Neural progenitor cell (in vitro differentiated cells): ENCODE data around the gene TOMM40L. TPM values are rescaled to one million over a fixed set of nuclear protein-coding genes. Genes with fewer than 3 reads are reported as not detected.
A peak's percentile ranks its signal among the peaks of the same experiment; 100 is the strongest.
"Not testable (repeated sequence)": the region's sequence is repeated elsewhere in the genome, so short reads cannot be mapped to it uniquely, and the experiment has no call there.

Source experiments
- DNase-seq: peaks from one replicate; pipeline ENCODE4 v3.0.0-alpha.2; 2016; ENCODE audit warnings: low spot score
- H2AFZ ChIP-seq: fragments of 200-600 bp; sonication (generic); replicated peaks from 2 replicates; pipeline ENCODE4 v1.6.1; 2016; ENCODE audit warnings: antibody characterized with exemption
- H3F3A ChIP-seq: fragments of 200-600 bp; sonication (generic); 2 replicates; pipeline ENCODE4 v1.6.1; 2016; ENCODE audit warnings: antibody characterized with exemption, low read depth
- H3K27ac ChIP-seq: fragments of 200-600 bp; sonication (generic); 2 replicates; pipeline ENCODE4 v1.5.1; 2016; ENCODE audit warnings: mild to moderate bottlenecking
- H3K27me3 ChIP-seq: fragments of 200-600 bp; sonication (generic); 2 replicates; pipeline ENCODE4 v1.6.1; 2016; ENCODE audit warnings: mild to moderate bottlenecking, moderate library complexity
- H3K36me3 ChIP-seq: fragments of 200-600 bp; sonication (generic); 2 replicates; pipeline ENCODE4 v1.5.1; 2016
- H3K4me1 ChIP-seq: fragments of 200-600 bp; sonication (generic); 2 replicates; pipeline ENCODE4 v1.6.1; 2016; ENCODE audit warnings: mixed run types
- H3K4me2 ChIP-seq: fragments of 200-600 bp; sonication (generic); 2 replicates; pipeline ENCODE4 v1.6.1; 2016
- H3K4me3 ChIP-seq: fragments of 200-600 bp; sonication (generic); 2 replicates; pipeline ENCODE4 v1.5.1; 2016
- H3K79me2 ChIP-seq: fragments of 200-600 bp; sonication (generic); 2 replicates; pipeline ENCODE4 v1.6.1; 2016; ENCODE audit warnings: low read depth
- H3K9ac ChIP-seq: fragments of 200-600 bp; sonication (generic); 2 replicates; pipeline ENCODE4 v1.6.1; 2016
- H3K9me3 ChIP-seq: fragments of 200-600 bp; sonication (generic); 2 replicates; pipeline ENCODE4 v1.5.1; 2016; ENCODE audit warnings: low read depth
- H4K20me1 ChIP-seq: fragments of 200-600 bp; sonication (generic); 2 replicates; pipeline ENCODE4 v1.6.1; 2016; ENCODE audit warnings: low read depth
- H3K27ac Mint-ChIP-seq: 3 replicates; pipeline ENCODE4 v1.8.0; 2021; ENCODE audit warnings: mixed read lengths
- H3K27me3 Mint-ChIP-seq: 2 replicates; pipeline ENCODE4 v1.8.0; 2022; ENCODE audit warnings: low read depth, mild to moderate bottlenecking, inconsistent platforms, moderate library complexity, mixed read lengths; ENCODE audit not compliant: insufficient read depth
- H3K36me3 Mint-ChIP-seq: 3 replicates; pipeline ENCODE4 v1.8.0; 2021; ENCODE audit warnings: mixed read lengths
- H3K4me1 Mint-ChIP-seq: 3 replicates; pipeline ENCODE4 v1.8.0; 2021; ENCODE audit warnings: mixed read lengths
- H3K4me3 Mint-ChIP-seq: 3 replicates; pipeline ENCODE4 v1.8.0; 2021; ENCODE audit warnings: mild to moderate bottlenecking, moderate library complexity, mixed read lengths
- H3K9me3 Mint-ChIP-seq: 3 replicates; pipeline ENCODE4 v1.8.0; 2020; ENCODE audit warnings: mixed read lengths
- EZH2 ChIP-seq: fragments of 200-600 bp; sonication (generic); IDR thresholded peaks from 2 replicates; pipeline ENCODE4 v1.6.1; 2017; ENCODE audit warnings: antibody characterized with exemption, mild to moderate bottlenecking, moderate library complexity
- EZH2phosphoT487 ChIP-seq: fragments of 200-600 bp; sonication (generic); IDR thresholded peaks from 2 replicates; pipeline ENCODE4 v1.6.1; 2017; ENCODE audit warnings: antibody characterized with exemption
- total RNA-seq: library from RNA; depleted of rRNA; stranded (reverse); fragments of >200 nt; gene quantifications from 2 replicates; pipeline ENCODE4 v1.2.3, GENCODE V29; 2015; ENCODE audit warnings: low replicate concordance
- TF ChIP-seq, protein P1 (sequence below): fragments of 200-600 bp; sonication (generic); IDR thresholded peaks from 2 replicates; pipeline ENCODE4 v1.5.1; 2017; ENCODE audit warnings: antibody characterized with exemption, mild to moderate bottlenecking

TOMM40L gene
- total RNA-seq, 1 donor from 2014 or later, result 7.2 TPM

DNA sequence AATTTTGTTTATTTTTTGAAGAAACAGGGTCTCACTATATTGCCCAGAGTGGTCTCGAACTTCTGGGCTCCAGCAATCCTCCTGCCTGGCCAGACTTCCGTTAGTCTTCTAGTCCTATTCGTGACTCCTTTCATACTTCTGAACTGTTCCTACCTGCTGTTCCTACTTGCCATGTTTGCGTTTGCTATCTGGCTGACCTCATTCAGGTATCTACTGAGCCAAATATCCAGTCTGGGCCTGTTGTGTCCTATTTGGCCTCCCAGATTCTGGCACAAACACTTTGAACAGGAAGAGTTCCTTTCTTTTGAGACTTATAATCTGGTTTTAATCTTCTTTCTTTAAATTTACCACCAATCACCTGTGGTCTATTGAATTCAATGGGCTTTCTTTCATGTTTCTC, 19.0 kb downstream of the TOMM40L start:
- Histone ChIP-seq H3F3A (no peaks in the 10 kb centered on the region), H3K79me2 (no peaks in the 10 kb centered on the region), H2AFZ (no peak overlapping the region), H3K4me1 (no peaks in the 10 kb centered on the region), H3K27ac (no peak overlapping the region), H3K9me3 (no peaks in the 10 kb centered on the region), H3K9ac (no peak overlapping the region), H3K4me3 (no peak overlapping the region), H3K36me3 (no peaks in the 10 kb centered on the region), H3K27me3 (no peaks in the 10 kb centered on the region), H3K4me2 (no peak overlapping the region), H4K20me1 (no peaks in the 10 kb centered on the region)
- H3K4me1 Mint-ChIP-seq, result peaks cover 6% of the 10 kb centered on the region
- peaks cover 2% of the 10 kb centered on the region for H3K9me3 Mint-ChIP-seq
- H3K27me3 Mint-ChIP-seq, result peaks cover 5% of the 10 kb centered on the region
- TF ChIP-seq, protein P1, sequence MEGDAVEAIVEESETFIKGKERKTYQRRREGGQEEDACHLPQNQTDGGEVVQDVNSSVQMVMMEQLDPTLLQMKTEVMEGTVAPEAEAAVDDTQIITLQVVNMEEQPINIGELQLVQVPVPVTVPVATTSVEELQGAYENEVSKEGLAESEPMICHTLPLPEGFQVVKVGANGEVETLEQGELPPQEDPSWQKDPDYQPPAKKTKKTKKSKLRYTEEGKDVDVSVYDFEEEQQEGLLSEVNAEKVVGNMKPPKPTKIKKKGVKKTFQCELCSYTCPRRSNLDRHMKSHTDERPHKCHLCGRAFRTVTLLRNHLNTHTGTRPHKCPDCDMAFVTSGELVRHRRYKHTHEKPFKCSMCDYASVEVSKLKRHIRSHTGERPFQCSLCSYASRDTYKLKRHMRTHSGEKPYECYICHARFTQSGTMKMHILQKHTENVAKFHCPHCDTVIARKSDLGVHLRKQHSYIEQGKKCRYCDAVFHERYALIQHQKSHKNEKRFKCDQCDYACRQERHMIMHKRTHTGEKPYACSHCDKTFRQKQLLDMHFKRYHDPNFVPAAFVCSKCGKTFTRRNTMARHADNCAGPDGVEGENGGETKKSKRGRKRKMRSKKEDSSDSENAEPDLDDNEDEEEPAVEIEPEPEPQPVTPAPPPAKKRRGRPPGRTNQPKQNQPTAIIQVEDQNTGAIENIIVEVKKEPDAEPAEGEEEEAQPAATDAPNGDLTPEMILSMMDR, result no peak
- DNase-seq, result no peak
- peak overlapping the region; percentile 7 for H3K4me3 Mint-ChIP-seq
- H3K36me3 Mint-ChIP-seq, result no peaks in the 10 kb centered on the region
- H3K27ac Mint-ChIP-seq, result no peak overlapping the region

DNA sequence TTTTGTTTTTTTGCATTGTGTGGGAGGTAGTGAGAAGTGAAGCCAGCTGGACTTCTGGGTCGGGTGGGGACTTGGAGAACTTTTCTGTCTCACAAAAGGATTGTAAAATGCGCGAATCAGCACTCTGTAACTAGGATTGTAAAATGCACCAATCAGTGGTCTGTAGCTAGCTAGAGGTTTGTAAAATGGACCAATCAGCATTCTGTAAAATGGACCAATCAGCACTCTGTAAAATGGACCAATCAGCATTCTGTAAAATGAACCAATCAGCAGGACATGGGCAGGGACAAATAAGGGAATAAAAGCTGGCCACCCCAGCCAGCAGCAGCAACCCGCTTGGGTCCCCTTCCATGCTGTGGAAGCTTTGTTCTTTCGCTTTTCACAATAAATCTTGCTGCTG, 24.2 kb downstream of the TOMM40L start:
- not testable (repeated sequence) for H3K36me3 Mint-ChIP-seq, H3K36me3 ChIP-seq, H3K4me2 ChIP-seq, H3K4me1 Mint-ChIP-seq, H3K27me3 ChIP-seq, H3K27ac ChIP-seq, H3K4me1 ChIP-seq, H3K4me3 ChIP-seq, H3F3A ChIP-seq, H3K27me3 Mint-ChIP-seq, H3K9me3 Mint-ChIP-seq, H3K4me3 Mint-ChIP-seq, DNase-seq, H3K79me2 ChIP-seq, H4K20me1 ChIP-seq, H3K27ac Mint-ChIP-seq, H3K9me3 ChIP-seq, H2AFZ ChIP-seq, H3K9ac ChIP-seq

DNA sequence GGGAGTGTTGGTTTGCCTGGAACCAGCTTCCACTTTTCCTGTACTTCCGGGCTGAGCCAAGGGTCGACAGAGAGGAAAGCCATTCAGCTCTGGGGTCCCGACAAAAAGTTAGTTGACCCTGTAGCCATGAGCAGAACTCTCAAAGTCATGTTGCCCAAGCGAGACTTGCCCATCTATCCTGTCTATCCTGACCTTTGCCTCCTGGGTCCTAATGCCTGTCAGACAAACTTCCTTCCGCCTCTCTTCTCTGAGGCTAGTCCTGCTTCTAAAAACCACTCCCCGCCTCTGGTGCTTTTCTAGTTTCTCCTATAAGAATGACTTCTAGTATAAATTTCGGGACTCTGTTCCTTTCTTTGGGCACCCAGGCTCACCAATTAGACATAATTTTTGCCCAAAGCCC, 25.0 kb downstream of the TOMM40L start:
- H3K27me3 ChIP-seq, result no peaks in the 10 kb centered on the region
- H3K27ac ChIP-seq, result no peak overlapping the region
- H3K27ac Mint-ChIP-seq, result no peak overlapping the region
- no peak overlapping the region for H3K9ac ChIP-seq
- H3K36me3 ChIP-seq, result no peaks in the 10 kb centered on the region
- H3K27me3 Mint-ChIP-seq, result peaks cover 8% of the 10 kb centered on the region
- no peaks in the 10 kb centered on the region for H3K36me3 Mint-ChIP-seq
- no peak overlapping the region for H3K4me2 ChIP-seq
- TF ChIP-seq EZH2phosphoT487, result no peak
- TF ChIP-seq, protein P1, result no peak
- no peak for TF ChIP-seq EZH2
- H3K4me3 Mint-ChIP-seq, result no peak overlapping the region
- H3K9me3 ChIP-seq, result no peaks in the 10 kb centered on the region
- peaks cover 2% of the 10 kb centered on the region for H3K9me3 Mint-ChIP-seq
- H2AFZ ChIP-seq, result peak overlapping the region; percentile 26
- no peaks in the 10 kb centered on the region for H4K20me1 ChIP-seq
- no peak overlapping the region for H3K4me3 ChIP-seq
- no peak for DNase-seq
- H3K4me1 ChIP-seq, result no peaks in the 10 kb centered on the region
- no peaks in the 10 kb centered on the region for H3F3A ChIP-seq
- H3K4me1 Mint-ChIP-seq, result peaks cover 4% of the 10 kb centered on the region
- H3K79me2 ChIP-seq, result no peaks in the 10 kb centered on the region

DNA sequence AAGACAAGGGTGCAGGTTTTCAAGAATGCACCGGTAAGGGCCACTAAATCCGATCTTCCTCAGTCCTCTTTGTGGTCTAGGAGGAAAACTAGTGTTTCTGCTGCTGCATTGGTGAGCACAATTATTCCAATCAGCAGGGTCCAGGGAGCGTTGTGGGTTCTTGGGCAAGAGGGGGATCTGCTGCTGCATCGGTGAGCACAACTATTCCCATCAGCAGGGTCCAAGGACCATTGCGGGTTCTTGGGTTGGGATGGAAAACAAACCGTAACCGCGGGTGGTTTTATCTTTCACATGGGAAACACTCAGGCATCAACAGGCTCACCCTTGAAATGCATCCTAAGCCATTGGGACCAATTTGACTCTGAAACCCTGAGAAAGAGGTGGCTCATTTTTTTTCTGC, 25.7 kb downstream of the TOMM40L start:
- no peak for DNase-seq
- no peaks in the 10 kb centered on the region for H3K79me2 ChIP-seq
- Mint-ChIP-seq H3K4me1 (peaks cover 4% of the 10 kb centered on the region), H3K4me3 (no peak overlapping the region), H3K27me3 (peaks cover 8% of the 10 kb centered on the region), H3K27ac (no peak overlapping the region), H3K9me3 (peaks cover 6% of the 10 kb centered on the region), H3K36me3 (no peaks in the 10 kb centered on the region)
- no peaks in the 10 kb centered on the region for H3K9me3 ChIP-seq
- TF ChIP-seq EZH2phosphoT487 (no peak), EZH2 (no peak)
- TF ChIP-seq, protein P1, result no peak
- H4K20me1 ChIP-seq, result no peaks in the 10 kb centered on the region
- H3F3A ChIP-seq, result no peaks in the 10 kb centered on the region
- H3K9ac ChIP-seq, result no peak overlapping the region
- H2AFZ ChIP-seq, result no peak overlapping the region
- H3K27ac ChIP-seq, result no peak overlapping the region
- H3K27me3 ChIP-seq, result no peaks in the 10 kb centered on the region
- H3K4me1 ChIP-seq, result no peaks in the 10 kb centered on the region
- no peaks in the 10 kb centered on the region for H3K36me3 ChIP-seq
- no peak overlapping the region for H3K4me2 ChIP-seq
- no peak overlapping the region for H3K4me3 ChIP-seq

DNA sequence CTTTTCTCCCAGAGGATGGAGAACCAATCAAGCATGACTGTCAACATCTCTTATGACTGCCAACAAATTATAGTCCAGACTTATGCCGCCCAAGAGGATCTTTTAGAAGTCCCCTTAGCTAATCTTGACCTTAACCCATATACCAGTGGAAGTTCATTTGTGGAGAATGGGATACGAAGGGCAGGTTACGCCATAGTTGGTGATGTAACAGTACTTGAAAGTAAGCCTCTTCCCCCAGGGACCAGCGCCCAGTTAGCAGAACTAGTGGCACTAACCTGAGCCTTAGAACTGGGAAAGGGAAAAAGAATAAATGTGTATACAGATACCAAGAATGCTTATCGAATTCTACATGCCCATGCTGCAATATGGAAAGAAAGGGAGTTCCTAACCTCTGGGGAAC, 29.4 kb downstream of the TOMM40L start:
- H3K27ac Mint-ChIP-seq, H3K36me3 Mint-ChIP-seq, H3K4me3 Mint-ChIP-seq, H3K4me1 ChIP-seq, H3K79me2 ChIP-seq, H3K27ac ChIP-seq, H3K36me3 ChIP-seq, H3K9ac ChIP-seq, H3K9me3 ChIP-seq, H4K20me1 ChIP-seq, DNase-seq, H3K4me2 ChIP-seq, H3K4me3 ChIP-seq, H2AFZ ChIP-seq: not testable (repeated sequence)
- peaks cover 27% of the 10 kb centered on the region for H3K27me3 Mint-ChIP-seq
- peaks cover 16% of the 10 kb centered on the region for H3K4me1 Mint-ChIP-seq
- peaks cover 20% of the 10 kb centered on the region for H3K9me3 Mint-ChIP-seq
- peaks cover 26% of the 10 kb centered on the region for H3K27me3 ChIP-seq
- peaks cover 10% of the 10 kb centered on the region for H3F3A ChIP-seq

DNA sequence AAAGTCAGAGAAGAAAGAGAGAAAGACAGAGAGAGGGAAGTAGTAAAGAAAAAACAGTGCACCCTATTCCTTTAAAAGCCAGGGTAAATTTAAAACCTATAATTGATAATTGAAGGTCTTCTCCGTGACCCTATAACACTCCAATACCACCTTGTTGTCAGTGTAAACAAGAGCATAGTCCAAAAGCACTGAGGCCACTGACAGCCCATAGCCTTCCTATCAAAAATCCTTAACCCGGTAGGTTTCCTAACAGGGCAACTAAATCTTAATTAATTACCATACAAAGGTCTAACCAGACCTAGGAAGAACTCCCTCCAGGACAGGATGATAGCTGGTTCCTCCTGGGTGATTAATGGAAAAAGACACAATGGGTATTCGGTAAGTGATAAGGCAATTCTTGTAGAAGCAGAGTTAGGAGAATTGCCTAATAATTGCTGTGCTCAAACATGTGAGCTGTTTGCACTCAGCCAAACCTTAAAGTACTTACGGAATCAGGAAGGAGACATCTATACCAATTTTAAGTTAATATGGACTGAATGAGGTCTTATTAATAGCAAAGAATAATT, 30.2 kb downstream of the TOMM40L start:
- H3K79me2 ChIP-seq, H3K36me3 ChIP-seq, H3K9me3 ChIP-seq, H3K36me3 Mint-ChIP-seq, H3K4me2 ChIP-seq, H3K27ac ChIP-seq, DNase-seq, H3K4me3 ChIP-seq, H3K4me3 Mint-ChIP-seq, H3K27ac Mint-ChIP-seq, H2AFZ ChIP-seq, H4K20me1 ChIP-seq, H3K9ac ChIP-seq: not testable (repeated sequence)
- peaks cover 23% of the 10 kb centered on the region for H3K4me1 Mint-ChIP-seq
- H3K27me3 Mint-ChIP-seq, result peaks cover 30% of the 10 kb centered on the region
- Histone ChIP-seq H3K4me1 (peaks cover 12% of the 10 kb centered on the region), H3K27me3 (peaks cover 34% of the 10 kb centered on the region), H3F3A (peaks cover 10% of the 10 kb centered on the region)
- peaks cover 20% of the 10 kb centered on the region for H3K9me3 Mint-ChIP-seq
